CD4-positive, alpha-beta memory T cell (primary cell): ENCODE results near the gene PRKCSH. TPM values are rescaled to one million over a fixed set of nuclear protein-coding genes. Genes with fewer than 3 reads are reported as not detected.

ENCODE experiments used
- CTCF ChIA-PET: fragments of 350-600 bp; sonication (Branson Sonifier 250); formaldehyde crosslinking; loops from one replicate; lab custom pipeline; 2021; ENCODE audit warnings: inconsistent platforms; ENCODE audit not compliant: partially characterized antibody; lab: Charles Lee
- POLR2A ChIA-PET: fragments of 350-600 bp; sonication (Branson Sonifier 250); formaldehyde crosslinking; loops from one replicate; lab custom pipeline; 2021; ENCODE audit not compliant: partially characterized antibody; lab: Charles Lee
- DNase-seq, 5 donors: peaks; one replicate each; pipeline versions ENCODE4 v3.0.0 to v3.0.0-alpha.2; 2020 to 2022; ENCODE audit warnings: mixed read lengths in 1 of 5
- H3K27ac ChIP-seq: one replicate; pipeline ENCODE4 v1.7.0; 2013; ENCODE audit warnings: low read depth, low read length
- H3K27me3 ChIP-seq: 2 replicates; pipeline ENCODE4 v1.7.0; 2013; ENCODE audit warnings: mild to moderate bottlenecking, low read length, moderate library complexity; ENCODE audit not compliant: insufficient read depth
- H3K36me3 ChIP-seq: 2 replicates; pipeline ENCODE4 v1.7.0; 2013; ENCODE audit warnings: mild to moderate bottlenecking, low read length, moderate library complexity; ENCODE audit not compliant: insufficient read depth
- H3K4me1 ChIP-seq: 2 replicates; pipeline ENCODE4 v1.7.0; 2013; ENCODE audit warnings: mild to moderate bottlenecking, low read length, moderate library complexity; ENCODE audit not compliant: insufficient read depth
- H3K4me3 ChIP-seq, 2 donors: one replicate each; pipeline ENCODE4 v1.7.0; 2013; ENCODE audit warnings: low read length in 2 of 2, mild to moderate bottlenecking in 1 of 2
- H3K9me3 ChIP-seq, 2 donors: one replicate each; pipeline ENCODE4 v1.7.0; 2013; ENCODE audit warnings: low read length in 2 of 2, control low read depth in 1 of 2; ENCODE audit not compliant: control insufficient read depth in 1 of 2
- H3K27ac Mint-ChIP-seq, 7 donors: one replicate each; pipeline ENCODE4 v1.8.0; 2020 to 2021; ENCODE audit warnings: mixed read lengths in 7 of 7, mild to moderate bottlenecking in 6 of 7, inconsistent platforms in 3 of 7, moderate library complexity in 3 of 7
- H3K27me3 Mint-ChIP-seq, 2 donors: one replicate each; pipeline ENCODE4 v1.8.0; 2020 to 2021; ENCODE audit warnings: mixed read lengths in 2 of 2
- H3K36me3 Mint-ChIP-seq, 2 donors: one replicate each; pipeline ENCODE4 v1.8.0; 2020 to 2021; ENCODE audit warnings: mixed read lengths in 2 of 2, inconsistent platforms in 1 of 2, mild to moderate bottlenecking in 1 of 2
- H3K4me1 Mint-ChIP-seq, 4 donors: one replicate each; pipeline ENCODE4 v1.8.0; 2020 to 2021; ENCODE audit warnings: mixed read lengths in 4 of 4, mild to moderate bottlenecking in 1 of 4
- H3K4me3 Mint-ChIP-seq, 8 donors: one replicate each; pipeline ENCODE4 v1.8.0; 2020 to 2021; ENCODE audit warnings: mixed read lengths in 8 of 8, mild to moderate bottlenecking in 7 of 8, moderate library complexity in 6 of 8, inconsistent platforms in 3 of 8
- H3K9me3 Mint-ChIP-seq, 8 donors: one replicate each; pipeline ENCODE4 v1.8.0; 2020 to 2021; ENCODE audit warnings: mixed read lengths in 8 of 8, mild to moderate bottlenecking in 5 of 8, inconsistent platforms in 3 of 8, moderate library complexity in 1 of 8
- intact Hi-C: fragments of 100-400 bp; cut with micrococcal nuclease; formaldehyde crosslinking; loops from one replicate; pipeline ENCODE4 v1.15.1; 2023
- polyA plus RNA-seq, 2 donors: library from polyadenylated mRNA; unstranded; fragments of 300-500 nt; fragmentation: Illumina TruSeq; gene quantifications; one replicate each; pipeline ENCODE4 v1.2.3, GENCODE V29; 2021
- total RNA-seq, 2 experiments: library from RNA; stranded (reverse); gene quantifications; one replicate each; pipeline ENCODE4 v1.2.3, GENCODE V29; 2021

The PRKCSH gene
- total and polyA plus RNA-seq, 4 experiments from 2014 or later = 14.0 to 300 (median 182) TPM

GRCh38 chr19:11408591-11408990 lies 26.8 kb upstream of the PRKCSH start:
- POLR2A ChIA-PET = no interaction called here
- Mint-ChIP-seq H3K27me3 (peaks cover 16 to 18% of the 10 kb centered on the region in 2 donors), H3K4me3 (no peak overlapping the region), H3K27ac (no peak overlapping the region), H3K36me3 (no peaks in the 10 kb centered on the region), H3K9me3 (no peaks in the 10 kb centered on the region), H3K4me1 (no peaks in the 10 kb centered on the region)
- Histone ChIP-seq H3K27me3 (no peaks in the 10 kb centered on the region), H3K4me3 (no peak overlapping the region), H3K36me3 (no peaks in the 10 kb centered on the region), H3K27ac (no peak overlapping the region), H3K9me3 (no peaks in the 10 kb centered on the region), H3K4me1 (no peaks in the 10 kb centered on the region)
- DNase-seq = no peak
- intact Hi-C loops = no loop called here
- CTCF ChIA-PET = no interaction called here

DNA sequence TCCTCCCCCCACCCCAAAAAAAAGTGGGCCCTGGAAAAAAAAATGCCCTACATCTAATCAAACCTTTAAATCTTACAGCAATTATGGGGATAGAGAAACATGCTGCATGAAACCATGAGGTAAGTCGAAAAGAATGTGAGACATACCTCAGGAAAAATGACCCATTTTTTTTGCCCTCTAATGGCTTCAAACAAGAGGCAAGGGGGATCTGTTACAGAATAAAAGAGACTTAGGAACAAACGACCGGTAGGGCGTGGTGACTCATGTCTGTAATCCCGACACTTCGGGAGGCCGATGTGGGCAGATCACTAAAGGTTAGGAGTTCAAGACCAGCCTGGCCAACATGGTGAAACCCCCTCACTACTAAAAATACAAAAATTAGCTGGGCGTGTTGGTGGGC lies 24.8 kb upstream of the PRKCSH start:
- H3K9me3 ChIP-seq = no peaks in the 10 kb centered on the region
- no peaks in the 10 kb centered on the region for H3K27me3 ChIP-seq
- H3K27me3 Mint-ChIP-seq = peaks cover 16 to 18% of the 10 kb centered on the region in 2 donors
- H3K4me3 ChIP-seq = no peak overlapping the region
- POLR2A ChIA-PET = no interaction called here
- H3K9me3 Mint-ChIP-seq = no peaks in the 10 kb centered on the region
- H3K36me3 ChIP-seq = no peaks in the 10 kb centered on the region
- DNase-seq = no peak
- no peaks in the 10 kb centered on the region for H3K4me1 ChIP-seq
- no peaks in the 10 kb centered on the region for H3K4me1 Mint-ChIP-seq
- intact Hi-C loops = no loop called here
- CTCF ChIA-PET = interaction anchor here (0.9 to 1.3 kb wide), 2 partner anchors 28 to 30 kb away, joined by 3 read pairs; no protein-coding TSS in a partner anchor
- H3K27ac ChIP-seq = no peak overlapping the region
- no peak overlapping the region for H3K4me3 Mint-ChIP-seq
- no peak overlapping the region for H3K27ac Mint-ChIP-seq
- no peaks in the 10 kb centered on the region for H3K36me3 Mint-ChIP-seq

DNA sequence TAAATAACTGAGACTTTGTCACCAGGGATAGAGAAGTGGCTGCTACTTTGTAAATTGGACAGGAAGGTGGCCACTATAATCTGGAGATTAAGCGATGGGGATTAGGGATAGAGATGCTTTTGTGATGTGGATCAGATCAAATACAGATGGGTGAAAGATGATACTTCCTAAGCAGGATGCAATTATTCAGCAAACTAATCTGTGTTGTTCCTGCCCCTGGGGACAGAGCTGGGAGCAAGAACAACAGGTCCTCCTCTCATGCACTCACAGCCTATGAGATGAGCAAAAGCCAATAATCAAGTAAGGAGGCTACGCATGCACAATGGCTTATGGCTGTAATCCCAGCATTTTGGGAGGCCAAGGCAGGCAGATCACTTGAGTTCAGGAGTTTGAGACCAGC lies 20.9 kb upstream of the PRKCSH start:
- H3K27ac Mint-ChIP-seq = no peak overlapping the region
- H3K4me1 Mint-ChIP-seq = peaks cover 2 to 9% (median 3%) of the 10 kb centered on the region in 4 donors
- POLR2A ChIA-PET = no interaction called here
- H3K4me3 Mint-ChIP-seq = no peak overlapping the region
- Histone ChIP-seq H3K36me3 (no peaks in the 10 kb centered on the region), H3K27me3 (peaks cover 2% of the 10 kb centered on the region), H3K27ac (no peak overlapping the region), H3K4me3 (no peak overlapping the region), H3K9me3 (no peaks in the 10 kb centered on the region), H3K4me1 (peaks cover 9% of the 10 kb centered on the region)
- H3K36me3 Mint-ChIP-seq = no peaks in the 10 kb centered on the region
- CTCF ChIA-PET = no interaction called here
- no peak for DNase-seq
- peaks cover 18 to 24% of the 10 kb centered on the region in 2 donors for H3K27me3 Mint-ChIP-seq
- intact Hi-C loops = no loop called here
- no peaks in the 10 kb centered on the region for H3K9me3 Mint-ChIP-seq

- H3K4me3 Mint-ChIP-seq = no peak overlapping the region
- Histone ChIP-seq H3K4me1 (peaks cover 23% of the 10 kb centered on the region), H3K4me3 (no peak overlapping the region), H3K36me3 (no peaks in the 10 kb centered on the region), H3K9me3 (no peaks in the 10 kb centered on the region), H3K27me3 (peaks cover 18% of the 10 kb centered on the region), H3K27ac (no peak overlapping the region)
- no peak overlapping the region for H3K27ac Mint-ChIP-seq
- ChIA-PET POLR2A (no interaction called here), CTCF (interaction anchor here (1.5 kb wide), 1 partner anchor 33 kb away, joined by 4 read pairs; the partner anchor contains the start of gene EPOR)
- peaks cover 22 to 31% of the 10 kb centered on the region in 2 donors for H3K27me3 Mint-ChIP-seq
- no peaks in the 10 kb centered on the region for H3K9me3 Mint-ChIP-seq
- DNase-seq = no peak
- intact Hi-C loops = no loop called here
- H3K36me3 Mint-ChIP-seq = no peaks in the 10 kb centered on the region
- H3K4me1 Mint-ChIP-seq = peaks cover 12 to 23% (median 15%) of the 10 kb centered on the region in 4 donors
These were observed 18.9 kb upstream of the PRKCSH start for GRCh38 chr19:11416346-11417052.

DNA sequence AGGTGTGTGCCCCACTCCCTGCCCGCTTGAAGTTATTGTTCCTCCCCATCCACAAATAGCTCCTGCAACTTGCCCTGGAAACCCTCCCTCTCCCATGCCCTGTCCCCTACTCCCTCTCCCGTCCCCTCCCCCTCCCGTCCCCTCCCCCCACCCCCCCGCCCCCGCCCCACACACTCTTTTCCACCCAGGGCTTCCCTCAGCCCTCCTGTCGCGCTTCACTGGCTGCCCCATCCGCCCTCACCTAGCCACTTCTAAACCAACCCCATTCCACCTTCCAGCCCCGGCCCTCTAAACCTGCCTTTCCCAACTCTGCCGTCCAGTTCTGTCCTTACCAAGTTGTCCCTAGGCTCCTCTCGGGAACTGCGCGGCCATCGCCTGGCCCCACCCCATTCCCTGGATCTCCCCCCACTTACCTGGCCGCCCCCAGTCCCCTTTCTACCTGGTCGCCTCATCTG lies 17.3 kb upstream of the PRKCSH start:
- Mint-ChIP-seq H3K4me1 (peaks cover 12 to 38% (median 28%) of the 10 kb centered on the region in 4 donors), H3K36me3 (no peaks in the 10 kb centered on the region), H3K27ac (no peak overlapping the region), H3K4me3 (peak overlapping the region in 2 of 8 donors; percentile 39 to 40), H3K27me3 (peaks cover 32 to 44% of the 10 kb centered on the region in 2 donors), H3K9me3 (no peaks in the 10 kb centered on the region)
- no peak overlapping the region for H3K4me3 ChIP-seq
- CTCF ChIA-PET = interaction anchor here (1.5 kb wide), 1 partner anchor 34 kb away, joined by 4 read pairs; the partner anchor contains the start of gene EPOR
- peaks cover 39% of the 10 kb centered on the region for H3K4me1 ChIP-seq
- intact Hi-C loops = no loop called here
- H3K36me3 ChIP-seq = no peaks in the 10 kb centered on the region
- peaks cover 32% of the 10 kb centered on the region for H3K27me3 ChIP-seq
- POLR2A ChIA-PET = no interaction called here
- no peaks in the 10 kb centered on the region for H3K9me3 ChIP-seq
- no peak overlapping the region for H3K27ac ChIP-seq
- no peak for DNase-seq

- H3K4me1 ChIP-seq = peaks cover 46% of the 10 kb centered on the region
- Mint-ChIP-seq H3K27ac (peak within 1 kb of the TSS in 1 of 7 donors; percentile 3), H3K9me3 (no peaks in the 10 kb centered on the region), H3K4me1 (peaks cover 15 to 45% (median 35%) of the 10 kb centered on the region in 4 donors), H3K4me3 (peak within 1 kb of the TSS in 6 of 8 donors; percentile 2 to 55 (median 40)), H3K27me3 (peaks cover 39 to 49% of the 10 kb centered on the region in 2 donors), H3K36me3 (no peaks in the 10 kb centered on the region)
- intact Hi-C loops = no loop called here
- ChIA-PET CTCF (no interaction called here), POLR2A (no interaction called here)
- H3K36me3 ChIP-seq = no peaks in the 10 kb centered on the region
- H3K9me3 ChIP-seq = no peaks in the 10 kb centered on the region
- no peak within 1 kb of the TSS for H3K4me3 ChIP-seq
- DNase-seq = no peak
- peaks cover 39% of the 10 kb centered on the region for H3K27me3 ChIP-seq
- H3K27ac ChIP-seq = no peak within 1 kb of the TSS
These were observed 16.6 kb upstream of the PRKCSH start, which contains the start of gene RGL3 for GRCh38 chr19:11418549-11419506. Gene RGL3, minus strand, starts transcription at chr19:11419314. Its CDS starts 36 bp downstream, at chr19:11419278.
